Left kidney (tissue), 8 donors: ENCODE results near the gene MAPK13. TPM values are rescaled to one million over a fixed set of nuclear protein-coding genes. Genes with fewer than 3 reads are reported as not detected.
A peak's percentile ranks its signal among the peaks of the same experiment; 100 is the strongest.
"Not testable (repeated sequence)": the region's sequence is repeated elsewhere in the genome, so short reads cannot be mapped to it uniquely, and the experiment has no call there.

Experiments used
- DNase-seq: peaks from one replicate; pipeline ENCODE4 v3.0.0-alpha.2; 2013
- long read RNA-seq, 8 donors: transcript quantifications; one replicate each; lab custom pipeline, GENCODE V29; 2026
- polyA plus RNA-seq: library from polyadenylated mRNA; unstranded; fragments of 120-200 nt; gene quantifications from one replicate; pipeline ENCODE4 v1.2.1, GENCODE V29; 2013; ENCODE audit not compliant: insufficient read length

Gene MAPK13
- polyA plus RNA-seq = 23.2 TPM
- long read RNA-seq, donor 1, transcript MAPK13-201 (12 exons, 2,052 nt) = major isoform, 5 of 5 reads
- long read RNA-seq, donor 1, partial matches to known transcripts = 0 of 5 reads
- long read RNA-seq, donor 1, other reads (novel, unspliced or antisense) = 0 of 5 reads
- long read RNA-seq, donor 2, partial matches to known transcripts = 5 of 9 reads
- long read RNA-seq, donor 2, other reads (novel, unspliced or antisense) = 0 of 9 reads
- long read RNA-seq, donor 3, transcript MAPK13-201 (12 exons, 2,052 nt) = major isoform, 5 of 5 reads
- long read RNA-seq, donor 3, partial matches to known transcripts = 0 of 5 reads
- long read RNA-seq, donor 3, other reads (novel, unspliced or antisense) = 0 of 5 reads
- long read RNA-seq, donor 4, partial matches to known transcripts = 0 of 1 reads
- long read RNA-seq, donor 4, other reads (novel, unspliced or antisense) = 0 of 1 reads
- long read RNA-seq, donor 5, transcript MAPK13-201 (12 exons, 2,052 nt) = major isoform, 7 of 7 reads
- long read RNA-seq, donor 5, partial matches to known transcripts = 0 of 7 reads
- long read RNA-seq, donor 5, other reads (novel, unspliced or antisense) = 0 of 7 reads
- long read RNA-seq, donor 6, transcript MAPK13-201 (12 exons, 2,052 nt) = major isoform, 5 of 5 reads
- long read RNA-seq, donor 6, partial matches to known transcripts = 0 of 5 reads
- long read RNA-seq, donor 6, other reads (novel, unspliced or antisense) = 0 of 5 reads
- long read RNA-seq, donor 7, transcript MAPK13-201 (12 exons, 2,052 nt) = major isoform, 5 of 5 reads
- long read RNA-seq, donor 7, partial matches to known transcripts = 0 of 5 reads
- long read RNA-seq, donor 7, other reads (novel, unspliced or antisense) = 0 of 5 reads
- long read RNA-seq, donor 8, partial matches to known transcripts = 0 of 1 reads
- long read RNA-seq, donor 8, other reads (novel, unspliced or antisense) = 0 of 1 reads

DNA sequence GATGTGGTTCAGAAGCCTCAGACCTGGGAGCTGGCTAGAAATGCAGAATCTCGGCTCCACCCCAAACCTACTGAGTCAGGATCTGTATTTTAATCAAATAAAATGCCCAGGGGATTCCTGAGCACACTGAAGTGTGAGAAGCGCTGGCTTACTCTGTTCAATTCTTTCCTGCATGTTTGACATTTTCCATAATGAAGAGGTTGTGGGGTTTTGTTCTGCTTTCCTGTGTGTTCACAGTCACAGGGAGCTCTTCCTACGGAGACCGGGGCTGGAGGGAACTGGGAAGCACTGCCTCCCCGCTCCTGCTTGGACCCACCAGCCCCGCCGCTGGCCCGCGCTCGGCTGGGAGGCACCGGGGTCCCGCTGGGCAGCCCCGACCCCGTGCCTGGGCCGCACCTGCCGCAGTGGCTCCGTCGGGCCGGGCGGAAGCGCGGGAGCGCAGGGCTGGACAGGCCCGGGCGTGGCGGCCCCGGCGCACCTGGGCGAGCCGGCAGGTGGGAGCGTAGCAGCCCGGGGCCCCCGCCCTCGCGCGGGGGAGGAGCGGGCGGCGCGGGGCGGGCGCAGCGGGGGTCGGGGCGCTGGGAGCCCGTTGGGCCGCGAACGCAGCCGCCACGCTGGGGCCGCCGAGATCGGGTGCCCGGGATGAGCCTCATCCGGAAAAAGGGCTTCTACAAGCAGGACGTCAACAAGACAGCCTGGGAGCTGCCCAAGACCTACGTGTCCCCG, at the start of gene MAPK13:
Gene MAPK13 (plus strand): TSS at position 573 of the 726 bp plus-strand sequence. CDS start 70 bp downstream, at position 643.
- no peak for DNase-seq

DNA sequence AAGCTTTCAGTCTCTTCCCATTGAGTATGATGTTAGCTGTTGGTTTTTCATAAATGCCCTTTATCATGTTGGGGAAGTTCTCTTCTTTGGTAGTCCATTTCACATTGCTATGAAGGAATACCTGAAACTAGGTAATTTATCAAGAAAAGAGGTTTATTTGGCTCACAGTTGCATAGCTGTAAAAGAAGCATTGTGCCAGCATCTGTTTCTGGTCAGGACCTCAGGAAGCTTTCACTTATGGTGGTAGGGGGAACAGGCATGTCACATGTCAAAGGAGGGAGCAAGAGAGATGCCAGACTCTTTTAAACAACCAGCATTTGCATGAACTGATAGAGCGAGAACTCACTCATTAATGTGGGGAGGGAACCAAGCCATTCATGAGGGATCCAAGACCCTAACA, 48.0 kb upstream of the MAPK13 start:
- no peak for DNase-seq

DNA sequence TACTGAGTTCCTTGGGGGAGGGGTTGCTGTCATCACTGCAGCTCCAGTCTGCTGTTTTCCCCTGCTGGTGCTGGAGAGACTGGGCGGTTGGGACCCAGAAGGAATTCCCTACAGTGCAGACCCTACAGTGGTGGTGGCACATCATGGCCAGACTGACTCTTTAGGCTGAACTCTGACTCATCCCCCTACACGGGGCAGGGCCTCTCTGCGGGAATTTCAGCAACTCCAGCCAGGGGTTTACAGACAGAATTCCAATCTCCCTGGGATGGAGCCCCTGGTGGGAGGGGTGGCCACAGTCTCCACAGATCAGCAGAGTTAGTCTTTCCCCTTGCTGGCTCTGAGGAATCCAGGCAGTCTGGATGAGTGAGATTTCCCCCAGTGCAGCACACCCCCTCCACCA, 46.9 kb upstream of the MAPK13 start:
- no peak for DNase-seq

- not testable (repeated sequence) for DNase-seq
Observed at GRCh38 chr6:36088204-36088603, 42.1 kb upstream of the MAPK13 start.

DNA sequence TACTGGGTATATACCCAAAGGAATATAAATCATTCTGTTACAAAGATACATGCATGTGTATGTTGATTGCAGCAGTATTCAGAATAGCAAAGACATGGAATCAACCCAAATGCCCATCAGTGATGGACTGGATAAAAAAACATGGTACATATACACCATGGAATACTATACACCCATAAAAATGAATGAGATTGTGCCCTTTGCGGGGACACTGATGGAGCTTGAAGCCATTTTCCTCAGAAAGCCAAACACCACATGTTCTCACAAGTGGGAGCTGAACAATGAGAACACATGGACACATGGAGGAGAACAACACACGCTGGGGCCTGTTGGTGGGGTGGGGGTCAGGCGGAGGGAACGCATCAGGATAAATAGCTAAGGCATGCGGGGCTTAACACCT, 41.3 kb upstream of the MAPK13 start:
- no peak for DNase-seq

GRCh38 chr6:36094238-36094637, 36.1 kb upstream of the MAPK13 start:
- no peak for DNase-seq

DNA sequence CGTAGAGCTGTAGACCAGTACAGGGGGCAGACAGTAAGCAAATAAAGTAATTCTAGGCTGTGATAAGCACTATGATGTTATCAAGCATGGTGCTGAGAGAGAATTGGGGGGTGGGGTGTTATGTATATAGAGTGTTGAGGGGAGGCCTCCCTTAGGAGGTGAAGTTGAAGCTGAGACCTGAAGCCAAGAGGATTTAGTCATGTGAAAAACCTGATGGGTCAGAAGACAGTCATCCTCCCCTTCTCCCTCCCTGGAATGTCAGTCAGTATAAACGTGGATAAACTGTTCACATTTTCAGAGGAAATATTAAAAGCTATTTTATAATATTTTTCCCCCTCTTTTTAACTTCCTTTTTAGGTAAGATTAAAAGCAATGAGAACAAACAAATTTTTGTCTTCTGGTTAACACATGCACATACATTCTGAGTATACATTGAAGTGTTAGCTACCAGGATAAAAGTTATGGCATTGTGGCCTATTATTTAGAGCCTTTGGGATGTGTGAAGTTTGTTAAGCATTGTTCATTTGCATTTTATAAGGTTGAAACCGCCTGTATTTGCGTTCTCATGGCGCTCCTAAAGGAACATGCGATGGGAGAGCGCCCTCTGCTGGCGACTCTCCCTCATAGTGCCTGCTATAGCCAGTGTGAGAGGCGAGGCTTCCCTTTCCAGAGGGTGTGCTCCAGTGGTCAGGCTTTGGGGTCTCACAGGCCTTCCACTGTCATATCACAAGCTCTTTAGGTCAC, 35.4 kb upstream of the MAPK13 start:
- peak; percentile 80 for DNase-seq

DNA sequence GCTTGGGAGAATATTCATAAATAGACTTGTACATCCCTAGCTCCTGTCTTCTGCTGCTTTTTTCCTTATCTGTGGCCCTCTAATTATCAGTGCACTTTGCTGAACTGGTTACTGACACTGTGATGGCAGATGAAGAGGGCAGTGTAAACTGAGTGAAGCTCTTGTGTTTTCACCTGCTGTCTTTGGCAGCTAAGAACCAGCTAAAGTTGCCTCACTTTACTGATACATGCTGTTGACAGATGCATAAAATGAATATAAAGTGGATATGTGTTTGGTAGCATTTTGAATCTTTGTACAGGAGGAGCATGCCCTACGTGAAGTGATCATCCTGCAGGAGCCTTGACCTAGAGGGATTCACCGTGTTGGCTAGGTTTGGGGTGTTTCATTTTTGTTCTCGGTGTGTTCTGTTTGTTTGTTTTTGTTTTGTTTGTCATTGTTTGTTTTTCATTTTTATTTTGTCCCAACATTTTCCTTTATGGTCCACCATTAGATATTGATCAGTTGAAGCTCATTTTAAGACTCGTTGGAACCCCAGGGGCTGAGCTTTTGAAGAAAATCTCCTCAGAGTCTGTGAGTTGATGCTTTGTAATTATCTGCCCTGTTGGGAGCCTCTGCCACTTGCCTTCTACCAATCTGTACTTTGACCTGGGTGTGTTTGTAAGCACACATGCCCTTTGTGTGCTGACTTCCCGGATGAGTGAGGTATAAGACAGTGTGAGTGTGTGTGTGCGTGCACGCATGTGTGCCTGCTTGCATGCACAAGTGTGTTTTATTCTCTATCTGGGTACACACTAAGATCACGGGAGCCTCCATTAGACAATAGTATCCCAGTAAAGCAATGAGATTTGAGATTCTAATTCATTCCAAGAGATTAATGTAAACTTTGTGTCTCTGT, 34.6 kb upstream of the MAPK13 start:
- no peak for DNase-seq

- no peak for DNase-seq
Observed at GRCh38 chr6:36098253-36098919, 31.9 kb upstream of the MAPK13 start.

GRCh38 chr6:36098920-36099647, 31.2 kb upstream of the MAPK13 start:
- no peak for DNase-seq

DNA sequence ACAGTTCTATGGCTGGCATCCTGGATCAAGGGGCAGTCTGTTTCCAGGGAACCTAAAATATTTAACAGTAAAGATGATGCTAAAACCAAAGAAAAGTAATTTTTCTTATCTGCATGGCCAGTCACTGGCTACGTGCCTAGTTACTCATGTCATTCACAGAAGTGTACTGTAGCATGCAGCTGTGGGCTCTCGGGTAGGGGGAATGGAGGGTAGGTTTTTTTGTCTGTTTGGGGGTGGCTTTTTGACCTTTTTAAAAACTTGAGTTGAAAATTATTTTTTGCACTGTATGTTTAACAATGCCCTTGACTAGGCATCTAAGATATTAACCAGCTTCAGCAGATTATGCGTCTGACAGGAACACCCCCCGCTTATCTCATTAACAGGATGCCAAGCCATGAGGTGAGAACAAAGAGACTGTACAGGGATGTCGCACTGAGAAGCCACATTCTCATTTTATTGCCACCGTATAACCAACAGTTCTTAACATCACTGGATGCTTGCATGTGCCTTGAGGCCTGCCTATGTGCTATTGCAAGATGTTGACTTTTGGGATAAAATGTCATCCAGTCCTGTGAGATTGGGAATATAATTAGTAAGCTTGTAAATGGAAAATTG, 30.3 kb upstream of the MAPK13 start:
- DNase-seq = no peak

DNA sequence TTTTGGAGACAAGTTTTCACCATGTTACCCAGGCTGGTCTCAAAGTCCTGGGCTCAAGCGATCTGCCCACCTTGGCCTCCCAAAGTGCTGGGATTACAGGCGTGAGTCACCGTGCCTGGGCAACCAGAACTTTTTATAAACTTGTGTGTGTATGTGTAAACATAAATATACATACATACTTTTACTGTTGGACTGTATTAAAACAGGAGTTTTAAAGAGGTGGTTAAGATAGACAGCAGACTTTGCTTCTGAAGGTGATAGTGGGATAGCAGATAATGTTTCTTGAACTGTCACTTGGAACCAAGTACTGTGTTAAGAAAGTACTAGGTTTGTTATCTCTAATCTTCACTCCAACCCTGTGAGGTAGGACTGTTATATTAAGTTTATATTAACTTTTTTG, 28.6 kb upstream of the MAPK13 start:
- DNase-seq = no peak

GRCh38 chr6:36102853-36103252, 27.5 kb upstream of the MAPK13 start:
- no peak for DNase-seq

DNA sequence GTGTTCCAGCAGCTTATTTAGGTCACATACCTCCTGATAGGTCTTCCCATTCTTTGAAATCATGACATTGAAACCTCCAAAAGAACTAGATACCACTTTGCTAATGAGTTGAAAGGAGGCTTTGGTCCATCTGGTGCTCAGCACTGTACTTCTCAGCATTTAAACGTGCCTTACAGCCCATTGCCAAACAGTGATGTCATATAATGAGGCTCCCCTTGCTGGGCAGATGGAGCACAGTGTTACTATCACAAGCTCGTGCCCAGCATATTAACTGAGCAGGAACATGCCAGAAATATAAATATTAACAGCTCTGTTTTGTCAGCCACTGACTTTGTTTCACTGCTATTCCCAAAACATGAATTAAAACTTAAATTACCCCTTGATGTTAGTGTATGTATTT, 25.5 kb upstream of the MAPK13 start:
- DNase-seq = no peak

DNA sequence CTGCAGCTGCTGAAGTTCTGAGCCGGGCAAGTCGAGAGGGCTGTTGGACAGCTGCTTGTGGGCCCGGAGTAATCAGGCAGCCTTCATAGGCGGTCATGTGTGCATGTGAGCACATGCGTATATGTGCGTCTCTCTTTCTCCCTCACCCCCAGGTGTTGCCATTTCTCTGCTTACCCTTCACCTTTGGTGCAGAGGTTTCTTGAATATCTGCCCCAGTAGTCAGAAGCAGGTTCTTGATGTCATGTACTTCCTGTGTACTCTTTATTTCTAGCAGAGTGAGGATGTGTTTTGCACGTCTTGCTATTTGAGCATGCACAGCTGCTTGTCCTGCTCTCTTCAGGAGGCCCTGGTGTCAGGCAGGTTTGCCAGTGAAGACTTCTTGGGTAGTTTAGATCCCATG, 21.2 kb upstream of the MAPK13 start:
- no peak for DNase-seq

DNA sequence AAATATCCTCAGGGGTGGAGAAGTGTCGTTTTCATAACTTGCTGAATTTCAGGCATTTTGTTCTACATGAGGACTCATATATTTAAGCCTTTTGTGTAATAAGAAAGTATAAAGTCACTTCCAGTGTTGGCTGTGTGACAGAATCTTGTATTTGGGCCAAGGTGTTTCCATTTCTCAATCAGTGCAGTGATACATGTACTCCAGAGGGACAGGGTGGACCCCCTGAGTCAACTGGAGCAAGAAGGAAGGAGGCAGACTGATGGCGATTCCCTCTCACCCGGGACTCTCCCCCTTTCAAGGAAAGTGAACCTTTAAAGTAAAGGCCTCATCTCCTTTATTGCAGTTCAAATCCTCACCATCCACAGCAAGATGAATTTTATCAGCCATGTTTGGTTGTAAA, 20.3 kb upstream of the MAPK13 start:
- DNase-seq = no peak

GRCh38 chr6:36110863-36111262, 19.4 kb upstream of the MAPK13 start:
- no peak for DNase-seq

- DNase-seq = no peak
Observed at GRCh38 chr6:36111526-36111925, 18.8 kb upstream of the MAPK13 start.

GRCh38 chr6:36113049-36113448, 17.3 kb upstream of the MAPK13 start:
- DNase-seq = no peak
